Measurements from ENCODE around the gene SVOP. TPM values are rescaled to one million over a fixed set of nuclear protein-coding genes. Genes with fewer than 3 reads are reported as not detected.

The SVOP gene
- total RNA-seq, 1 experiment from 2014 or later: 0.47 TPM

DNA sequence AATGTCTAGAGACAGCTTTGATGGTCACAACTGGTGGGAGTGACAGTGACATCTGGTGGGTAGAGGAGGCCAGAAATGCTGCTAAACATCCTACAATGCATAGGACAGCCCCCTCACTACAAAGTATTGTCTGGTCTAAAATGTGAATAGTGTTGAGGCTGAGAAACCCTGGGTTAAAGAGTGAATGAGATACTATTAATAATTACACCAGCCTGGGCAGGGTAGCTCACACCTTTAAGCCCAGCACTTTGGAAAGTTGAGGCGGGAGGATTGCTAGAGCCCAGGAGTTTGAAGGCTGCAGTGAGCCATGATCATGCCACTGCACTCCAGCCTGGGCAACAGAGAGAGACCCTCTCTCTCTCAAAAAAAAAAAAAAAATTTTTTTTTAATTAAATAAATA is 11.1 kb downstream of the SVOP start:
- no peak overlapping the region for H3K4me3 ChIP-seq (replicated peaks in 1 of 2; ENCODE audit: low read depth in 1 of 2, low read length in 2 of 2)
- no peaks in the 10 kb centered on the region for H3K79me2 ChIP-seq (ENCODE audit: insufficient read depth, low read length)
- no peaks in the 10 kb centered on the region for H3K4me1 ChIP-seq (ENCODE audit: control insufficient read depth in 1 of 2, insufficient read depth in 2 of 2, low read length in 2 of 2)
- H3K36me3 ChIP-seq (ENCODE audit: control insufficient read depth in 1 of 2, insufficient read depth in 2 of 2, low read length in 2 of 2): no peaks in the 10 kb centered on the region
- POLR2A ChIA-PET: no interaction called here
- TF ChIP-seq POLR2A (IDR thresholded peaks at IDR 0.05; ENCODE audit: borderline replicate concordance, extremely low read depth, insufficient read depth, insufficient read length) (no peak), EZH2phosphoT487 (IDR thresholded peaks at IDR 0.05; ENCODE audit: borderline replicate concordance) (no peak), CBX3 (IDR thresholded peaks at IDR 0.05; ENCODE audit: low read depth) (no peak), JUND (IDR thresholded peaks at IDR 0.05) (no peak), REST (IDR thresholded peaks at IDR 0.05; ENCODE audit: low read depth) (no peak), ELF1 (IDR thresholded peaks at IDR 0.05; ENCODE audit: borderline replicate concordance, low read depth) (no peak), POLR2AphosphoS5 (IDR thresholded peaks at IDR 0.05; ENCODE audit: low read depth, low read length) (no peak), EGR1 (IDR thresholded peaks at IDR 0.05; ENCODE audit: low read depth) (no peak), RAD21 (IDR thresholded peaks at IDR 0.05; ENCODE audit: low read depth) (no peak), ATF3 (IDR thresholded peaks at IDR 0.05) (no peak), ZFX (IDR thresholded peaks at IDR 0.05) (no peak), EZH2 (IDR thresholded peaks at IDR 0.05) (no peak), YY1 (IDR thresholded peaks at IDR 0.05; ENCODE audit: extremely low read depth, insufficient replicate concordance, low read depth, low read length) (no peak), ZNF274 (IDR thresholded peaks at IDR 0.05; ENCODE audit: low read depth, low read length) (no peak), SRF (IDR thresholded peaks at IDR 0.05; ENCODE audit: low read depth) (no peak)
- TF ChIP-seq, protein P1, sequence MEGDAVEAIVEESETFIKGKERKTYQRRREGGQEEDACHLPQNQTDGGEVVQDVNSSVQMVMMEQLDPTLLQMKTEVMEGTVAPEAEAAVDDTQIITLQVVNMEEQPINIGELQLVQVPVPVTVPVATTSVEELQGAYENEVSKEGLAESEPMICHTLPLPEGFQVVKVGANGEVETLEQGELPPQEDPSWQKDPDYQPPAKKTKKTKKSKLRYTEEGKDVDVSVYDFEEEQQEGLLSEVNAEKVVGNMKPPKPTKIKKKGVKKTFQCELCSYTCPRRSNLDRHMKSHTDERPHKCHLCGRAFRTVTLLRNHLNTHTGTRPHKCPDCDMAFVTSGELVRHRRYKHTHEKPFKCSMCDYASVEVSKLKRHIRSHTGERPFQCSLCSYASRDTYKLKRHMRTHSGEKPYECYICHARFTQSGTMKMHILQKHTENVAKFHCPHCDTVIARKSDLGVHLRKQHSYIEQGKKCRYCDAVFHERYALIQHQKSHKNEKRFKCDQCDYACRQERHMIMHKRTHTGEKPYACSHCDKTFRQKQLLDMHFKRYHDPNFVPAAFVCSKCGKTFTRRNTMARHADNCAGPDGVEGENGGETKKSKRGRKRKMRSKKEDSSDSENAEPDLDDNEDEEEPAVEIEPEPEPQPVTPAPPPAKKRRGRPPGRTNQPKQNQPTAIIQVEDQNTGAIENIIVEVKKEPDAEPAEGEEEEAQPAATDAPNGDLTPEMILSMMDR (IDR thresholded peaks at IDR 0.05 in 2 of 3, conservative IDR thresholded peaks at IDR 0.05 in 1 of 3; ENCODE audit: borderline replicate concordance in 1 of 3, insufficient read depth in 1 of 3, low read depth in 2 of 3, low read length in 2 of 3): no peak
- TF ChIP-seq, protein P2, sequence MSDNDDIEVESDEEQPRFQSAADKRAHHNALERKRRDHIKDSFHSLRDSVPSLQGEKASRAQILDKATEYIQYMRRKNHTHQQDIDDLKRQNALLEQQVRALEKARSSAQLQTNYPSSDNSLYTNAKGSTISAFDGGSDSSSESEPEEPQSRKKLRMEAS (IDR thresholded peaks at IDR 0.05): no peak
- TF ChIP-seq, protein P3, sequence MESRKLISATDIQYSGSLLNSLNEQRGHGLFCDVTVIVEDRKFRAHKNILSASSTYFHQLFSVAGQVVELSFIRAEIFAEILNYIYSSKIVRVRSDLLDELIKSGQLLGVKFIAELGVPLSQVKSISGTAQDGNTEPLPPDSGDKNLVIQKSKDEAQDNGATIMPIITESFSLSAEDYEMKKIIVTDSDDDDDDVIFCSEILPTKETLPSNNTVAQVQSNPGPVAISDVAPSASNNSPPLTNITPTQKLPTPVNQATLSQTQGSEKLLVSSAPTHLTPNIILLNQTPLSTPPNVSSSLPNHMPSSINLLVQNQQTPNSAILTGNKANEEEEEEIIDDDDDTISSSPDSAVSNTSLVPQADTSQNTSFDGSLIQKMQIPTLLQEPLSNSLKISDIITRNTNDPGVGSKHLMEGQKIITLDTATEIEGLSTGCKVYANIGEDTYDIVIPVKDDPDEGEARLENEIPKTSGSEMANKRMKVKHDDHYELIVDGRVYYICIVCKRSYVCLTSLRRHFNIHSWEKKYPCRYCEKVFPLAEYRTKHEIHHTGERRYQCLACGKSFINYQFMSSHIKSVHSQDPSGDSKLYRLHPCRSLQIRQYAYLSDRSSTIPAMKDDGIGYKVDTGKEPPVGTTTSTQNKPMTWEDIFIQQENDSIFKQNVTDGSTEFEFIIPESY (IDR thresholded peaks at IDR 0.05; ENCODE audit: extremely low read depth, insufficient replicate concordance, low read length): no peak
- no peak overlapping the region for H2AFZ ChIP-seq (ENCODE audit: low read depth, low read length, poor library complexity, severe bottlenecking)
- DNase-seq (ENCODE audit: low read depth, low spot score): no peak
- no peak for ATAC-seq
- H3K9me3 ChIP-seq (ENCODE audit: control insufficient read depth in 1 of 2, insufficient read depth in 1 of 2, low read depth in 1 of 2, low read length in 2 of 2): no peaks in the 10 kb centered on the region
- RAD21 ChIA-PET (ENCODE audit: low non-redundant PET in 1 of 2, low total read pairs in 2 of 2, uncharacterized antibody in 2 of 2, unreplicated experiment in 2 of 2): no interaction called here
- peaks cover 23% of the 10 kb centered on the region for H3K27me3 ChIP-seq (ENCODE audit: insufficient read depth, low read length)
- H3K4me2 ChIP-seq (ENCODE audit: low read length): no peak overlapping the region
- no TSS peak for BruUV-seq (replicated peaks)
- CTCF ChIA-PET: no interaction called here
- H4K20me1 ChIP-seq (ENCODE audit: insufficient read depth): no peaks in the 10 kb centered on the region
- no peak overlapping the region for H3K9ac ChIP-seq (ENCODE audit: low read length)
- no peak overlapping the region for H3K27ac ChIP-seq (ENCODE audit: low read depth, low read length)
- intact Hi-C loops (cut with micrococcal nuclease): no loop called here
- H3K9me2 ChIP-seq (ENCODE audit: insufficient read depth): no peaks in the 10 kb centered on the region

Data from HCT116 (cell line).